AG09309 (cell line): ENCODE measurements around the gene DHRS13.

Experiments used
- DNase-seq: peaks from one replicate; pipeline ENCODE4 v3.0.0-alpha.2; 2010; ENCODE audit warnings: low read depth
- H3K4me3 ChIP-seq: 2 replicates; pipeline ENCODE4 v1.5.1; 2011; ENCODE audit warnings: mild to moderate bottlenecking, low read depth, low read length, moderate library complexity; ENCODE audit not compliant: control insufficient read depth
- TF ChIP-seq, protein P1 (sequence below): IDR thresholded peaks from 2 replicates; pipeline ENCODE4 v1.5.1; 2011; ENCODE audit warnings: mild to moderate bottlenecking, low read depth, low read length, inconsistent platforms; ENCODE audit not compliant: insufficient read depth, control insufficient read depth; ENCODE audit errors: missing control alignments

DHRS13 gene, protein sequence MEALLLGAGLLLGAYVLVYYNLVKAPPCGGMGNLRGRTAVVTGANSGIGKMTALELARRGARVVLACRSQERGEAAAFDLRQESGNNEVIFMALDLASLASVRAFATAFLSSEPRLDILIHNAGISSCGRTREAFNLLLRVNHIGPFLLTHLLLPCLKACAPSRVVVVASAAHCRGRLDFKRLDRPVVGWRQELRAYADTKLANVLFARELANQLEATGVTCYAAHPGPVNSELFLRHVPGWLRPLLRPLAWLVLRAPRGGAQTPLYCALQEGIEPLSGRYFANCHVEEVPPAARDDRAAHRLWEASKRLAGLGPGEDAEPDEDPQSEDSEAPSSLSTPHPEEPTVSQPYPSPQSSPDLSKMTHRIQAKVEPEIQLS

DNA sequence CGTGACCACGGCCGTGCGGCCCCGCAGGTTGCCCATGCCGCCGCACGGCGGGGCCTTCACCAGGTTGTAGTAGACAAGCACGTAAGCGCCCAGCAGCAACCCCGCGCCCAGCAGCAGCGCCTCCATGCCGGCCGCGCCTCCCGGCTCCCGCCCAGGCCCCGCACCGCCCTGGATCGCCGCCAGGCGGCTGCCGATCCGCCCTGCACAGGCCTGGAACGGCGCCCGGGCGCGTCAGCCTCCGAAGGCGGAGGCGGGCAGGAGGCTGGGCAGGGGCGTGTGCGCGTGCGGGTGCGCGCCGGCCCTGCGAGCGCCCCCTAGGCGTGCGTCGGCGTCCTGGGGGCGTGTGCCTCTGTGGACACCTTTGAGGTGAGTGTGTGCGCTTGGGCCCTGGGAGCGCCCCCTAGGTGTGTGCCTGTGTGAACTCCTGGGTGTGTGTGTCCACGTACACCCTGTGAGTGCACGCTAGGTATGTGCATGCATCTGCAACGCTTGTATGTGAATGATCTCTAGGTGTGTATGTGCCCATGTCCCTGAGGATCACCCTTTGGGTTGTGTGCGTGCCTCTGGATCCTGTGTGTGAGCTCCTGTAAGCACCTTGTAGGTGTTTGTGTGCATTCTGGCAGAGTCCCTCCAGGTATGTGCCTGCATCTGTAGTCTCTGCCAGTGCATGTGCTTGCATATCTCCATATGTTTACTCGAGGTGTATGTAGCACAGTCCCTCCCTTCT lies at the start of gene DHRS13:
Gene DHRS13 (minus strand): TSS at position 261 of the 727 bp plus-strand sequence. CDS start 135 bp downstream, at position 126.
- DNase-seq: no peak
- TF ChIP-seq, protein P1, sequence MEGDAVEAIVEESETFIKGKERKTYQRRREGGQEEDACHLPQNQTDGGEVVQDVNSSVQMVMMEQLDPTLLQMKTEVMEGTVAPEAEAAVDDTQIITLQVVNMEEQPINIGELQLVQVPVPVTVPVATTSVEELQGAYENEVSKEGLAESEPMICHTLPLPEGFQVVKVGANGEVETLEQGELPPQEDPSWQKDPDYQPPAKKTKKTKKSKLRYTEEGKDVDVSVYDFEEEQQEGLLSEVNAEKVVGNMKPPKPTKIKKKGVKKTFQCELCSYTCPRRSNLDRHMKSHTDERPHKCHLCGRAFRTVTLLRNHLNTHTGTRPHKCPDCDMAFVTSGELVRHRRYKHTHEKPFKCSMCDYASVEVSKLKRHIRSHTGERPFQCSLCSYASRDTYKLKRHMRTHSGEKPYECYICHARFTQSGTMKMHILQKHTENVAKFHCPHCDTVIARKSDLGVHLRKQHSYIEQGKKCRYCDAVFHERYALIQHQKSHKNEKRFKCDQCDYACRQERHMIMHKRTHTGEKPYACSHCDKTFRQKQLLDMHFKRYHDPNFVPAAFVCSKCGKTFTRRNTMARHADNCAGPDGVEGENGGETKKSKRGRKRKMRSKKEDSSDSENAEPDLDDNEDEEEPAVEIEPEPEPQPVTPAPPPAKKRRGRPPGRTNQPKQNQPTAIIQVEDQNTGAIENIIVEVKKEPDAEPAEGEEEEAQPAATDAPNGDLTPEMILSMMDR: peak; percentile 59
- peak within 1 kb of the TSS; percentile 42 for H3K4me3 ChIP-seq

DNA sequence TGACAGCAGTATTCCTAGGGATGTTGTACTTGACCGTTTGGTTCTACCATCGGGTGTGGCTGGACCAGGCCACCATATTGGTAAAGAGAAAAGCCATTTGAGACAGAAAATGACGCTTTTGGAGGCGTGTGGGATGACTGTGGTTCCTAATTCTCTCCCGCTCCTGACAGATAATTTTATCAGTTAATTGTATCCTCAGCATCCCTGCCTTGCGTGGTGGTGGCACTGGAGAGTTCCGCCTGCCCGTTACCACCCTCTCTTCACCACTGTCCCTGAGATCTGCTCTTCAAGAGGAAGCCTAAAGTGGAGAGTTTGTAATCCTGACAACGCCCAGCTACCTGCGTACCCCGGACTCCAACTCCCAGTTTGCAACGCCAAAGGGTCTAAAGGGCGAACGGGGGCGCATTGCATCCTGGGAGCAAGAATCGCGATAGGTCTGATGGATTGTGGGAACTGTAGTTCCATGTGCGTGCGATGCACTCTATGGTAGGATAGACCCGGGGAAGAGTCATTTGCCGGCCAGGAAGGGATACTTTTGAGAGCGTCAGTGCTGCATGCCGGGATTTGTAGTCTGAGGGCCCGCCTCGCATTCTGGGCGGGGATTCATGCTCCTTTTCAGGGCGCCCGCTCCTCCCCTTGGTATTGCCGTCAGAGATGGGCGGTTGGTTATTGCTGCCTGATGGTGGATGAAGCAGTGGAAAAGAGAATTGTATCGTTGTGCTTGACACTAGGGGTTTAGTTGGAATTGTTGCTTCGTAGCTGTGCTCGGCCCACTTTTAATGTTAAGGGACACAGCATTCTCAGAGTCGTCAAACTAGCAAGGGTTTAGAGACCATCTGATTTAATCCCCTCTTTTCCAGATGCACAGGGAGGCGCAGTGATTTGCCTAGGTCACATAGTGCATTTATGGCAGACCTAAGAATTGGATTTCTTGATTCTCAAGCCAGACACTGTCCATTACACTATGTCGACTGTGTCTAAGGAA lies 49.4 kb upstream of the DHRS13 start:
- TF ChIP-seq, protein P1: no peak
- DNase-seq: peak; percentile 99
- H3K4me3 ChIP-seq: peak overlapping the region; percentile 70

DNA sequence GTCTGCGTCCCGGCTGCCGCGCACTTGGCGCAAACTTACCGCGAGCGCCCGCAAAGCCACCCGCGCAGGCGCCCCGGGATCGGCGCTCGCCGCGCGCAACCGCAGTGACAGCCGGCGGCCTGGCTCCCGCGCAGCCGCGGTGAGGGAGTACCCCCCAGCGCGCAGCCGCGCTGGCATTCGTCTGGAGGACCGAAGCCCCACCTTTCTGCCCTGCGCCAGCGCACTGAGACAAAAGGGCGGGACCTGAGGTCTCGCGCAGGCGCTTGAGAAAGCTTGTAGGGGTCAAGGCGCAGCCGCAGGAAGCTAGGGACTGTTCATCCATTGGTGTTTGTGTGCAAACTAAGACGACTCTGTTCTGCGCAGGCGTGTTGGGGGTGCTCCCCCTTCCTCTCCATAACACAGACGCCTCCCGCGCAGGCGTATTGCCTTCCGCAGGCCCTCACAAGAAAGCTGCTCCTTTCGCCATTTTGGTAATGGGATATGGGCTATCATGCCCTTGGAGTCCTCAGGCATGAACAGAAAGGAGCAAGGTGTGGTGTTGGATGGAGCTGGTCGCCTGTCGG lies 48.6 kb upstream of the DHRS13 start, which contains the start of gene PHF12:
Gene PHF12 (minus strand): TSS at position 91 of the 563 bp plus-strand sequence. CDS start 558 bp downstream, outside the sequence.
- H3K4me3 ChIP-seq: peak within 1 kb of the TSS; percentile 93
- peak; percentile 100 for DNase-seq
- TF ChIP-seq, protein P1: no peak

DNA sequence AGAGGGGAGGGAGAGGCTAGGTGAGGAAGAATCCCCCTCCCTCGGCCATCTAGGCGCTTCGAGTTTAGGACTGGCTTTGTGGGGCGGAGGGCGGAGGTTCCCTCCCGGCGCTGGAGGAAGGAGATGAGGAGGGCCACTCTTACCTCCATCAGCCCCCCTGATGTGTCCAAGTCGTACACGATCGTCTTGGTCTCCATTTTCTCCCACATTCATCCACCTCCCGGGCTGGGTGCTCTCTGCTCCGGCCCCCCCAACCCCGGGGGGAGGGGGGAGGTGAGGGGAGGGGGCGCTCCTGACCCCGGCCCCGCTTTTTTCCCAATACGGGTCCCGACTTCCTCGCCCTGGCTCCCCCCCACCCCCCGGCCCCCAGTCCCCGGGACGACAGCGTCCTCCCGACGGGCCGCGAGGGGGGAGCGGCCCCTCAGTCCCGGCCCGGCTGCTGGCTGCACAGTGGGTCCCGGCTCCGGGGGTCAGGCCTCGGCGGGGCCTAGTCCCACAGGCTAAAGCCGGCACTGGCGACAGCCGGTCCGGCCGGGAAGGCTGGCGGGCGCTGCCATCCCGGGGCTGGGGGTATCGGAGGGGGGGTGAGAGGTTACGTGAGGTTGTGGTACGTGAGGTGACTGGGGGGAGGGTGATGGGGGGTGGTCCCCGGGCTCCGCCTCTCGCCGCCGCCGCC lies 48.0 kb upstream of the DHRS13 start:
- no peak for DNase-seq
- TF ChIP-seq, protein P1: no peak
- H3K4me3 ChIP-seq: peak overlapping the region; percentile 93

DNA sequence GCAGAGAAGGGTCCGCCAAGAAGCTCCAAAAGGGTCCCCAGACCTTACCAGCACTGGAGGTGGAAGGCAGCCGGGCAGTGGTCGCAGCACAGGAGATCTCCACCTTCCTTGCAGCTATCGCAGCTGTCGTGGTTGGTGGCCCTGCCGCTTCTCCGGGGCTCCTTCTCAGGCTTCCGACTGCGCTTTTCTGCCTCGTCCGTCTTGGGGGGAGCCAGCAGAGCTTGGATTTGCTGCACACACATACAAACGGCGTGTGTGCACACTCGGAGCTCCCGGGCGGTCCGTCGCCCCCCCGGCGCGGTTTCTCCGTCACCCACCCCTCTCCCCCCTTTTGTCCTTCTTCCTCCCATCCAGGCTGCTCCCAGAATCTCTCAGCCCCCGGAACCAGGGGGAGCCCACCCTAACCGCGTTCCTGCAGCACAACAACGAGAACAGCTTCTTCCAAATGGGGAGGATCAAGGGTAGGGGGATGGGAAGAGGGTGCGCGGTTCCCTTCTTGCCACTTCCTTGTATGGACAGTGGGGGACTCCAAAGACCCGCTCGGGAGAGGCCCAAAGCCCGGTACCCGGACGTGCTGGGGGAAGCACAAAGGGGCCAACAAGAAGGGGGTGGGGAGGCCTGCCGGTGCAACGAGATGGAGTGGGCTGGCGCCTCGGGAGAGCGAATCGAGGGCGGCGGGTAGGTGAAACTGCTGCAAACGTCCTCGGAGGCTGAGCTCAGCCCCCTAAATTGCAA lies 47.3 kb upstream of the DHRS13 start:
- DNase-seq: no peak
- TF ChIP-seq, protein P1: no peak
- peak overlapping the region; percentile 93 for H3K4me3 ChIP-seq
